Activated CD8-positive, alpha-beta T cell treated with anti-CD3 and anti-CD28 coated beads, Interleukin-2, amount 10 ng/mL, durations not matched to agents 7 days and 5 days (primary cell): ENCODE results near the gene KRT6A. TPM values are rescaled to one million over a fixed set of nuclear protein-coding genes. Genes with fewer than 3 reads are reported as not detected.
"Not testable (repeated sequence)": the region's sequence is repeated elsewhere in the genome, so short reads cannot be mapped to it uniquely, and the experiment has no call there.

Experiments used
- ATAC-seq: fragments of 150-1000 bp; cut with Tn5 transposase; one replicate; pipeline ENCODE4 v1.10.0; 2021; ENCODE audit warnings: moderate library complexity
- CTCF ChIA-PET: fragments of 350-600 bp; sonication (Branson Sonifier 250); formaldehyde crosslinking; loops from one replicate; lab custom pipeline; 2021; ENCODE audit warnings: antibody characterized with exemption; lab: Charles Lee
- POLR2A ChIA-PET: fragments of 350-600 bp; sonication (Branson Sonifier 250); formaldehyde crosslinking; loops from one replicate; lab custom pipeline; 2021; ENCODE audit warnings: antibody characterized with exemption; lab: Charles Lee
- DNase-seq: peaks from one replicate; pipeline ENCODE4 v3.0.0-alpha.2; 2020
- H3K27ac Mint-ChIP-seq: one replicate; pipeline ENCODE4 v1.8.0; 2021; ENCODE audit warnings: mild to moderate bottlenecking, mixed read lengths
- H3K27me3 Mint-ChIP-seq: one replicate; pipeline ENCODE4 v1.8.0; 2021; ENCODE audit warnings: low read depth, mixed read lengths
- H3K36me3 Mint-ChIP-seq: one replicate; pipeline ENCODE4 v1.8.0; 2021; ENCODE audit warnings: low read depth, mixed read lengths
- H3K4me1 Mint-ChIP-seq: one replicate; pipeline ENCODE4 v1.8.0; 2021; ENCODE audit warnings: low read depth, mixed read lengths
- H3K4me3 Mint-ChIP-seq: one replicate; pipeline ENCODE4 v1.8.0; 2021; ENCODE audit warnings: mild to moderate bottlenecking, mixed read lengths
- H3K9me3 Mint-ChIP-seq: one replicate; pipeline ENCODE4 v1.8.0; 2022; ENCODE audit warnings: mixed read lengths; ENCODE audit not compliant: insufficient read depth
- total RNA-seq, 2 experiments: library from RNA; stranded (reverse); gene quantifications; one replicate each; pipeline ENCODE4 v1.2.3, GENCODE V29; 2021

KRT6A gene
- total RNA-seq, 2 experiments from 2014 or later, result not detected

- DNase-seq, result no peak
- Mint-ChIP-seq H3K4me1 (peaks cover 10% of the 10 kb centered on the region), H3K36me3 (no peaks in the 10 kb centered on the region), H3K27ac (no peak overlapping the region), H3K9me3 (no peaks in the 10 kb centered on the region), H3K4me3 (no peak overlapping the region), H3K27me3 (peaks cover 22% of the 10 kb centered on the region)
- ChIA-PET CTCF (interaction anchor here (1.5 kb wide), 1 partner anchor 60 kb away, joined by 3 read pairs; no protein-coding TSS in a partner anchor), POLR2A (no interaction called here)
- ATAC-seq, result no peak
These were observed 44.8 kb downstream of the KRT6A start for GRCh38 chr12:52448228-52448627.

- H3K27ac Mint-ChIP-seq, H3K4me3 Mint-ChIP-seq, ATAC-seq, H3K36me3 Mint-ChIP-seq, POLR2A ChIA-PET, H3K9me3 Mint-ChIP-seq, DNase-seq: not testable (repeated sequence)
- Mint-ChIP-seq H3K27me3 (peaks cover 27% of the 10 kb centered on the region), H3K4me1 (peaks cover 10% of the 10 kb centered on the region)
- CTCF ChIA-PET, result interaction anchor here (1.5 kb wide), 1 partner anchor 61 kb away, joined by 3 read pairs; no protein-coding TSS in a partner anchor
These were observed 45.9 kb downstream of the KRT6A start for GRCh38 chr12:52447196-52447595.

GRCh38 chr12:52446367-52447045 lies 46.6 kb downstream of the KRT6A start:
- DNase-seq, result no peak
- no peak overlapping the region for H3K4me3 Mint-ChIP-seq
- peaks cover 31% of the 10 kb centered on the region for H3K27me3 Mint-ChIP-seq
- H3K27ac Mint-ChIP-seq, result no peak overlapping the region
- H3K4me1 Mint-ChIP-seq, result peaks cover 10% of the 10 kb centered on the region
- ATAC-seq, result no peak
- no peaks in the 10 kb centered on the region for H3K36me3 Mint-ChIP-seq
- ChIA-PET CTCF (interaction anchor here (1.5 kb wide), 1 partner anchor 61 kb away, joined by 3 read pairs; no protein-coding TSS in a partner anchor), POLR2A (no interaction called here)
- H3K9me3 Mint-ChIP-seq, result no peaks in the 10 kb centered on the region

GRCh38 chr12:52445876-52446275 lies 47.2 kb downstream of the KRT6A start:
- CTCF ChIA-PET, result no interaction called here
- DNase-seq, result no peak
- peaks cover 10% of the 10 kb centered on the region for H3K4me1 Mint-ChIP-seq
- H3K9me3 Mint-ChIP-seq, result no peaks in the 10 kb centered on the region
- H3K4me3 Mint-ChIP-seq, result no peak overlapping the region
- no peak for ATAC-seq
- H3K27me3 Mint-ChIP-seq, result peaks cover 34% of the 10 kb centered on the region
- no peaks in the 10 kb centered on the region for H3K36me3 Mint-ChIP-seq
- POLR2A ChIA-PET, result no interaction called here
- H3K27ac Mint-ChIP-seq, result no peak overlapping the region

- Mint-ChIP-seq H3K4me1 (peaks cover 10% of the 10 kb centered on the region), H3K4me3 (no peak overlapping the region), H3K27me3 (peaks cover 34% of the 10 kb centered on the region), H3K9me3 (no peaks in the 10 kb centered on the region), H3K36me3 (no peaks in the 10 kb centered on the region), H3K27ac (no peak overlapping the region)
- DNase-seq (no peak), ATAC-seq (no peak)
- ChIA-PET CTCF (no interaction called here), POLR2A (interaction anchor here (0.7 kb wide), 1 partner anchor 434 kb away, joined by 3 read pairs; no protein-coding TSS in a partner anchor)
These were observed 48.1 kb downstream of the KRT6A start for GRCh38 chr12:52444647-52445595.

- no peak for ATAC-seq
- Mint-ChIP-seq H3K9me3 (no peaks in the 10 kb centered on the region), H3K36me3 (no peaks in the 10 kb centered on the region), H3K27ac (no peak overlapping the region), H3K4me3 (no peak overlapping the region), H3K4me1 (peaks cover 10% of the 10 kb centered on the region), H3K27me3 (peaks cover 33% of the 10 kb centered on the region)
- DNase-seq, result no peak
- ChIA-PET POLR2A (no interaction called here), CTCF (no interaction called here)
These were observed 49.1 kb downstream of the KRT6A start for GRCh38 chr12:52443966-52444365.

- H3K4me1 Mint-ChIP-seq, result peaks cover 5% of the 10 kb centered on the region
- H3K9me3 Mint-ChIP-seq, result no peaks in the 10 kb centered on the region
- no peak overlapping the region for H3K4me3 Mint-ChIP-seq
- DNase-seq (no peak), ATAC-seq (no peak)
- ChIA-PET POLR2A (no interaction called here), CTCF (no interaction called here)
- H3K27ac Mint-ChIP-seq, result no peak overlapping the region
- peaks cover 32% of the 10 kb centered on the region for H3K27me3 Mint-ChIP-seq
- no peaks in the 10 kb centered on the region for H3K36me3 Mint-ChIP-seq
These were observed 50.4 kb downstream of the KRT6A start for GRCh38 chr12:52442600-52443061.

- Mint-ChIP-seq H3K27ac (no peak overlapping the region), H3K4me1 (peaks cover 2% of the 10 kb centered on the region), H3K27me3 (peaks cover 31% of the 10 kb centered on the region), H3K9me3 (no peaks in the 10 kb centered on the region), H3K4me3 (no peak overlapping the region), H3K36me3 (no peaks in the 10 kb centered on the region)
- DNase-seq (no peak), ATAC-seq (no peak)
- POLR2A ChIA-PET, result no interaction called here
- CTCF ChIA-PET, result interaction anchor here (1.9 kb wide), 1 partner anchor 429 kb away, joined by 4 read pairs; no protein-coding TSS in a partner anchor
These were observed 51.6 kb downstream of the KRT6A start for GRCh38 chr12:52441320-52441911.

GRCh38 chr12:52440821-52441319 lies 52.2 kb downstream of the KRT6A start:
- Mint-ChIP-seq H3K9me3 (no peaks in the 10 kb centered on the region), H3K36me3 (no peaks in the 10 kb centered on the region), H3K4me3 (no peak overlapping the region), H3K27ac (no peak overlapping the region), H3K4me1 (no peaks in the 10 kb centered on the region), H3K27me3 (peaks cover 27% of the 10 kb centered on the region)
- CTCF ChIA-PET, result interaction anchor here (1.9 kb wide), 1 partner anchor 430 kb away, joined by 4 read pairs; no protein-coding TSS in a partner anchor
- no peak for ATAC-seq
- DNase-seq, result no peak
- POLR2A ChIA-PET, result no interaction called here

- no peaks in the 10 kb centered on the region for H3K36me3 Mint-ChIP-seq
- no peaks in the 10 kb centered on the region for H3K4me1 Mint-ChIP-seq
- no peaks in the 10 kb centered on the region for H3K9me3 Mint-ChIP-seq
- ChIA-PET POLR2A (no interaction called here), CTCF (interaction anchor here (1.9 kb wide), 1 partner anchor 431 kb away, joined by 4 read pairs; no protein-coding TSS in a partner anchor)
- no peak overlapping the region for H3K4me3 Mint-ChIP-seq
- H3K27me3 Mint-ChIP-seq, result peaks cover 26% of the 10 kb centered on the region
- DNase-seq (no peak), ATAC-seq (no peak)
- H3K27ac Mint-ChIP-seq, result no peak overlapping the region
These were observed 53.2 kb downstream of the KRT6A start for GRCh38 chr12:52439845-52440244.

GRCh38 chr12:52439420-52439819 lies 53.6 kb downstream of the KRT6A start:
- POLR2A ChIA-PET, result no interaction called here

More at GRCh38 chr12:52439420-52439819, 53.6 kb downstream of the KRT6A start:
- no peak overlapping the region for H3K27ac Mint-ChIP-seq
- no peaks in the 10 kb centered on the region for H3K9me3 Mint-ChIP-seq
- no peaks in the 10 kb centered on the region for H3K36me3 Mint-ChIP-seq
- H3K4me1 Mint-ChIP-seq, result no peaks in the 10 kb centered on the region
- ATAC-seq (no peak), DNase-seq (no peak)
- CTCF ChIA-PET, result interaction anchor here (1.9 kb wide), 1 partner anchor 431 kb away, joined by 4 read pairs; no protein-coding TSS in a partner anchor
- H3K4me3 Mint-ChIP-seq, result no peak overlapping the region
- H3K27me3 Mint-ChIP-seq, result peaks cover 23% of the 10 kb centered on the region
